NCI-H2227 (cell line): ENCODE results near the gene OXA1L.
"Not testable (repeated sequence)": the region's sequence is repeated elsewhere in the genome, so short reads cannot be mapped to it uniquely, and the experiment has no call there.

Experiments used
- DNase-seq: peaks from one replicate; lab custom pipeline; 2025; ENCODE audit not compliant: unreplicated experiment; lab: John Stamatoyannopoulos, UW

The OXA1L gene

DNA sequence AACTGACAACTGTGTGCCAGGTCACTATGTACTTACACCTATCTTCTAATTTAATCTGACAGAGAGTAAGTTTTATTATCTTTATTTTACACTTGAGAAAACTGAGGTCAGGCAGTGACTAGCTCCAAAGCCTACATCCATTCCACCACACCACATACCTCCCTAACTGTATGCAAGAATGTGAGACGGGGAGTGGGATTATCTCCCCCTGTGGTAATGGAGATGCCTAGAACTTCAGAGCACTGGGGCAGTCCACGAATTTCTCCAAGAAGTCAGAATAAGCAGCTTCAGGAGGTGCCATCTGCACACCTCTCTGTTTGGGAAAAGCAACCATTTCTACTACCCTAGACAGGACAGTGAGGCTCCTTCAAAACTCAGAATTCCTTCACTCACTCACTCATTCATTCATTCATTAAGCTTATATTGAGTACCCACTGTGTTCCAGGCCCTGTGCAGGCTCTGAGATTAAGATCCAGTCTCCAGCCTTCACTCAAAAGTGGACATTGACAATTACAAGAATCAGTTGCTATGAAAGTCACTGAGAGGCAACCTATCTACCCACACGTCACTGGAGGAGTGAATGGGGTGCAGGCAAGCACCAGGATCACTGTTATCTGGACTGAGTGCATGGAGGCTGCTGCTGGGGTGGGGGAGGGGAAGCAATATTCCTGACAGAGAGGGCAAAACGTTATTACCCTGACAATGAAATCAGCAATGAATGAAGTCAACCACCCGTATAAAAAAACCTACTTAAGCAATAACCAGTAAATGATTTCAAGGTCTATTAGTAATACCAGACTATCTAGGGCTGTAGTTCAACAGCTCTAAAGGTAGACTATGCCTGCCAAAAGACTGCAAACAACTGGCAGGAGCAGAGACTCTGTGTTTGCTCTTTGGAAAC is 30.8 kb downstream of the OXA1L start:
- DNase-seq = no peak

DNA sequence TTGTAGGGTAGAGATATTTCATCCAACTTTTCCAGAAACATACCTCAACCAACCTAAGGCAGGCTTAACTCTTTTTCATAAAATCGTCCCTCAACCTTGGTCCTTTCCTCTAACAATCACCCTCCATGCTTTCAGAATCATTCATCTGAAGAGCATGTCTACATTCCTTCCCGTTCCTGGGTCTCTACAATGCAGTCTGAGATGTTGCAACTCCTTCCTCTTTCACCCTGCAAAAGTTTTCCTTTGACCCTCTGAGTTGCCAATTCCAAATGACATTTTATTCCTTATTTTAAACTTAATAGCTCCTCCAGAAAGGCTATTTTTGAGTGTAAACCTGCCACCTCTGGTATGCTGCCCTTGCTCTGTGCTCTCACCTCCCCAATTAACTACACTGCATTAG is 32.0 kb downstream of the OXA1L start:
- no peak for DNase-seq

DNA sequence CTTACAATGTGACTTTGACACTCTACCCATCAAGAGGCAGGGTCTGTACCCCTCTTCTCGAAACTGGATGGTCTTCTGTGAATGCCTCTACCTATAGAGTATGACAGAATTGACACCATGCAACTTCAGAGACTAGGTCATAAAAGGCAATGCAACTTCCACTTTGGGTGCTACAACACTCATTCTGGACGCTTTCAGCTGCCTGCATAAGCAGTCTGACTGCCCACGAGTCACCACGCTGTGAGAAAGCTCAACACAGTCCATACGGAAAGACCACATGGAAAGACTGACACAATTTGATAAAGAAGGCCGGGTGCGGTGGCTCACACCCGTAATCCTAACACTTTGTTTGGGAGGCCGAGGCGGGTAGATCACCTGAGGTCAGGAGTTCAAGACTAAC is 33.9 kb downstream of the OXA1L start:
- no peak for DNase-seq

GRCh38 chr14:22801716-22802115 is 35.2 kb downstream of the OXA1L start:
- no peak for DNase-seq

- DNase-seq = no peak
Observed at GRCh38 chr14:22802860-22803686, 36.6 kb downstream of the OXA1L start.

GRCh38 chr14:22803687-22803974 is 37.1 kb downstream of the OXA1L start:
- no peak for DNase-seq

GRCh38 chr14:22805235-22805634 is 38.7 kb downstream of the OXA1L start:
- not testable (repeated sequence) for DNase-seq

- no peak for DNase-seq
Observed at GRCh38 chr14:22807432-22808087, 41.1 kb downstream of the OXA1L start.

DNA sequence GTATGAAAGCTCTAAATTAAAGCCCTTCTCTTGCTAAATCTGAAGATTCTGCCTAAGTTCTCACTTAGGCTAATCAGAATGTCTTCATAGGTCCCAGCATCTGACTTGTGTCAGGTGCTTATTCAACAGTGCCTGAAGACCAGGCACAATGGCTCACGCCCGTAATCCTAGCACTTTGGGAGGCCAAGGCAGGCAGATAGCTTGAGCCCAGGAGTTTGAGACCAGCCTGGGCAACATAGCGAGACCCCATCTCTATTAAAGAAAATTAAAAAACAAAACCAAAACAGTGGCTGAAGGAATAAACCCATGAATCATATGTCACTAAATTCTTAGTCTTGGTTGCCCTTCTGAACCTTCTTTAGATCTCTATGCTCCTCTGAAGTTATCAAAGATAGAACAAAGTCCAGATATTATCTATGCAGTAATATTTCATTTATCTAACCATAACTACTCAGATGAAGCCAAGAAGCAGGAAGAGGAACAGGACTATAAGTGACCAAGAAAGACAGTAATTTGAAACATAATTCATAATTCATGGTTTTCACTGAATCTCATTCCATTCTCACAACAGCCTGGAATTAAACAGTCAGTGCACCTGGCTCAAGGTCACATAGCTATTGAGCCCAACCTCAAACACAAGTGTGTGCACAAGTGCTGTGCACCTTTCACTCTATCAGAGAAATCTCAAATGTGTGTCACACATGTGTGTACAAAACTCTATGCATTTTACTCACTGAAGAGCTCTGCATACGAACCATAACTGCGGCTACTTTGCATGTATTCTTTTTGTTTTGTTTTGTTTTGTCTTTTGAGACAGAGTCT is 42.1 kb downstream of the OXA1L start:
- DNase-seq = no peak

- no peak for DNase-seq
Observed at GRCh38 chr14:22811722-22812121, 45.2 kb downstream of the OXA1L start.

- DNase-seq = no peak
Observed at GRCh38 chr14:22812744-22813143, 46.3 kb downstream of the OXA1L start.

DNA sequence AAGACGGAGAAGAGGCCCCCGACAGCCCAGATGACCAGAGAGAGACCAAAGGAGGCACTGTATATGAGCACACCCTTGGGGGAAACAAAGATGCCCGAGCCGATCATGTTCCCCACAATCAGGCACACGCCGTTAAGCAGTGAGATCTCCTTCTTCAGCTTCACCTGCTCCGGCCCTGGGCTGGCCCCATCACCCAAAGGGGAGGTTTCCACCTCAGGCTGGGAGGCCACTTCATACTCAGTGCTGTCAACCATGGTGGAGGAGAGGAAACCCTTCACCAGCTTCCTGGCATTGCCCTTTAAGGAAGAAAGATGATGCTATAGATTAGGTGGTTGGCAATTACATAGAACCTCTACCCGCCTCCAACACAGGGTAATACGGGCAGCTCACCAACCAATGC is 46.7 kb downstream of the OXA1L start:
- no peak for DNase-seq

GRCh38 chr14:22814373-22814772 is 47.9 kb downstream of the OXA1L start:
- DNase-seq = no peak

- DNase-seq = peak; percentile 24
Observed at GRCh38 chr14:22814941-22815713, 48.6 kb downstream of the OXA1L start, which contains the start of gene SLC7A7. Gene SLC7A7 (minus strand): TSS chr14:22815435. CDS start chr14:22813398, 2,037 bp downstream.

GRCh38 chr14:22819151-22819988 is 52.9 kb downstream of the OXA1L start:
- no peak for DNase-seq

DNA sequence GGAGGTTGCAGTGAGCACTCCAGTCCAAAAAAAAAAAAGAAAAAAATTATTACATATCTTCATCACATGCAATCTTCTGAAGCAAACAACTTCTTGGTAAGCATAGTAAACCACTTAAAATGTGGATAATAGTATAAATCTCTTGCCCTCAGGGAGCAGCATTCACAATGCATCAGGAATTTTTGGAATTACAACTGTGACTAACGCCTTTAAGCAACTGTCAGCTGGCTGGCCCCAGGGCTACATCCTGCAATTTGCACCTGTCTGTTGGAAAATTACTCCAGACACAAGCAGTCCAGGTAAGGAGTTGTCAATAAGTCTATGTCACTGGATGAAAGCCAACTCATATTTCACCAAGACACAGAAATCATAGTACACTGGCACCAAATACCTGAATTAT is 54.2 kb downstream of the OXA1L start:
- DNase-seq = no peak

DNA sequence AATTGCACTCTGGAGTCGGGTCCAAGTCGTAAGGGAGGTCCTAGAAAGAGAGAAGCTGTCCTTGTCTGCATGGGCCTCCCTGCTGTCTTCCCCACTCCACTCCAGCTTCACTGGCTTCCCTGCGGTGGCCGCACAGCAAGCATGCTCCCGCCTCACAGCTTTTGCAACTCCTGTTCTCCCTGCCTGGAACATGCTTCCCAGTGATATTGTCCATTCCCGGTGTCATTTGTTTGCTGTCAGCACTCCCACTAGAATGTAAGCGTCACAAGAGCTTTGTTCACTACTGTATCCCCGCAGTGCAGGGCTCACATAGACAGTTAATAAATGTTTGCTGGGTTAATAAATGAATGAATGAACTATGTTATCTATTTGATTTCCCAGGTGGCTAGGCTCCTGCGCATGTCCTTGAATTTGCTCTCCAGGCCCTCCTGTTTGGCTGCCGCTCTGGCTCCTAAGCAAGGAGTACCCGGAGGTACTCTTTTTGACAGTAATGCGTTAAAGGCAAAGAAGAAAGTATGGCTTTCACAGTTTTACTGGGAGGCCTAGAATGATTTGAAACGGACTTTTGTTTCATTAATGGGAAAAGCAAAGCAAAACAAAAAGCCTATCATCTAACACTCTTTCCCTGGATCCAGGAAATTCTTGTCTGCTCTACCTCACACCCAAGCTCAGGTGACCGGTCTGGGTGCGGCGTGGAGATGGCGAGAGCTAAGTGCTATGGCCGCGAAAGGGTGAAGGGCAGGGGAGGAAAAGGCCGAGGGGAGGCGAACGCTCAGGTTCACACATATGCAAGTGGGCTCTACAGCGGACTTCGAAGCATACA is 54.9 kb downstream of the OXA1L start:
- DNase-seq = no peak

GRCh38 chr14:22822016-22822570 is 55.6 kb downstream of the OXA1L start:
- DNase-seq = no peak
